ENCODE measurements around the gene AGK. TPM values are rescaled to one million over a fixed set of nuclear protein-coding genes. Genes with fewer than 3 reads are reported as not detected.

The AGK gene
- polyA plus RNA-seq, 1 donor (not counting 4 experiments of a cell fraction or from before 2014, with no cell fraction given): 40.0 TPM

- no peak overlapping the region for H3K9ac ChIP-seq (ENCODE audit: control insufficient read depth, extremely low read depth, insufficient read depth, low read length)
- no peak overlapping the region for H3K27ac ChIP-seq (ENCODE audit: control insufficient read depth, insufficient read depth, low read length)
- H3K4me2 ChIP-seq (ENCODE audit: control insufficient read depth, extremely low read depth, insufficient read depth, low read depth, low read length): no peak overlapping the region
- DNase-seq (ENCODE audit: low read depth, low spot score) (no peak), FAIRE-seq (no peak)
- no peak overlapping the region for H3K4me3 ChIP-seq (ENCODE audit: control insufficient read depth in 2 of 3, extremely low read depth in 1 of 3, insufficient read depth in 2 of 3, low read depth in 1 of 3, low read length in 3 of 3)
- H3K4me1 ChIP-seq (ENCODE audit: control insufficient read depth, extremely low read depth, insufficient read depth, low read length): peaks cover 9% of the 10 kb centered on the region
- H3K27me3 ChIP-seq (ENCODE audit: control insufficient read depth, extremely low read depth, insufficient read depth, low read length): no peaks in the 10 kb centered on the region
- TF ChIP-seq CTCF (optimal IDR thresholded peaks at IDR 0.05 in 1 of 3, IDR thresholded peaks at IDR 0.05 in 1 of 3, conservative IDR thresholded peaks at IDR 0.05 in 1 of 3; ENCODE audit: extremely low read depth in 1 of 3, insufficient read depth in 2 of 3, low read length in 3 of 3): no peak
- TF ChIP-seq EZH2 (IDR thresholded peaks at IDR 0.05; ENCODE audit: low read length): no peak
- H3K79me2 ChIP-seq (ENCODE audit: control insufficient read depth, insufficient read depth, low read length): no peaks in the 10 kb centered on the region
- dilution Hi-C loops (cut with MboI; ENCODE audit: extremely low pct_ligation_motif_present, low sequenced_read_pairs): no loop called here
- peaks cover 0 to 2% of the 10 kb centered on the region in 2 experiments for H3K36me3 ChIP-seq (ENCODE audit: control insufficient read depth in 2 of 2, extremely low read depth in 1 of 2, insufficient read depth in 2 of 2, low read length in 2 of 2)
- no peaks in the 10 kb centered on the region for H3K9me1 ChIP-seq (ENCODE audit: control insufficient read depth, extremely low read depth, insufficient read depth, low read length)
- no peaks in the 10 kb centered on the region for H3K9me3 ChIP-seq (ENCODE audit: control insufficient read depth, low read depth, low read length)
- no peak overlapping the region for H2AFZ ChIP-seq (ENCODE audit: control insufficient read depth, low read length)
- no peaks in the 10 kb centered on the region for H4K20me1 ChIP-seq (ENCODE audit: control insufficient read depth, extremely low read depth, insufficient read depth, low read length)
These were observed 127.8 kb downstream of the AGK start for GRCh38 chr7:141679014-141679413.

GRCh38 chr7:141685285-141686023 is 134.2 kb downstream of the AGK start:
- no peaks in the 10 kb centered on the region for H4K20me1 ChIP-seq (ENCODE audit: control insufficient read depth, extremely low read depth, insufficient read depth, low read length)
- no peaks in the 10 kb centered on the region for H3K79me2 ChIP-seq (ENCODE audit: control insufficient read depth, insufficient read depth, low read length)
- no peak for FAIRE-seq
- H3K36me3 ChIP-seq (ENCODE audit: control insufficient read depth in 2 of 2, extremely low read depth in 1 of 2, insufficient read depth in 2 of 2, low read length in 2 of 2): peaks cover 4 to 5% of the 10 kb centered on the region in 2 experiments
- H3K9me1 ChIP-seq (ENCODE audit: control insufficient read depth, extremely low read depth, insufficient read depth, low read length): no peaks in the 10 kb centered on the region
- DNase-seq (ENCODE audit: low read depth, low spot score): no peak
- H3K9ac ChIP-seq (ENCODE audit: control insufficient read depth, extremely low read depth, insufficient read depth, low read length): no peak overlapping the region
- dilution Hi-C loops (cut with MboI; ENCODE audit: extremely low pct_ligation_motif_present, low sequenced_read_pairs): no loop called here
- H3K4me3 ChIP-seq (ENCODE audit: control insufficient read depth in 2 of 3, extremely low read depth in 1 of 3, insufficient read depth in 2 of 3, low read depth in 1 of 3, low read length in 3 of 3): no peak overlapping the region
- H3K4me2 ChIP-seq (ENCODE audit: control insufficient read depth, extremely low read depth, insufficient read depth, low read depth, low read length): no peak overlapping the region
- TF ChIP-seq EZH2 (IDR thresholded peaks at IDR 0.05; ENCODE audit: low read length) (no peak), CTCF (optimal IDR thresholded peaks at IDR 0.05 in 1 of 3, IDR thresholded peaks at IDR 0.05 in 1 of 3, conservative IDR thresholded peaks at IDR 0.05 in 1 of 3; ENCODE audit: extremely low read depth in 1 of 3, insufficient read depth in 2 of 3, low read length in 3 of 3) (no peak)
- no peaks in the 10 kb centered on the region for H3K27me3 ChIP-seq (ENCODE audit: control insufficient read depth, extremely low read depth, insufficient read depth, low read length)
- no peaks in the 10 kb centered on the region for H3K4me1 ChIP-seq (ENCODE audit: control insufficient read depth, extremely low read depth, insufficient read depth, low read length)
- no peak overlapping the region for H2AFZ ChIP-seq (ENCODE audit: control insufficient read depth, low read length)
- no peak overlapping the region for H3K27ac ChIP-seq (ENCODE audit: control insufficient read depth, insufficient read depth, low read length)
- no peaks in the 10 kb centered on the region for H3K9me3 ChIP-seq (ENCODE audit: control insufficient read depth, low read depth, low read length)

Measured in keratinocyte (primary cell).